SK-N-SH (cell line): ENCODE data around the gene SKI.

Experiments used
- CTCF ChIP-seq: fragments of 200-600 bp; sonication (generic); IDR thresholded peaks from 2 replicates; pipeline ENCODE4 v1.6.1; 2017; ENCODE audit warnings: antibody characterized with exemption, mild to moderate bottlenecking, moderate library complexity
- EZH2phosphoT487 ChIP-seq: fragments of 200-600 bp; sonication (generic); IDR thresholded peaks from 2 replicates; pipeline ENCODE4 v1.6.1; 2017; ENCODE audit warnings: low read depth, mixed run types, mild to moderate bottlenecking, antibody characterized with exemption, moderate library complexity, borderline replicate concordance
- FOXJ3 ChIP-seq: sonication (generic); formaldehyde crosslinking; IDR thresholded peaks from 2 replicates; pipeline ENCODE4 v1.5.1; 2020; ENCODE audit warnings: mild to moderate bottlenecking, missing genetic modification reagents
- MAX ChIP-seq: IDR thresholded peaks from 2 replicates; pipeline ENCODE4 v1.4.0; 2012; ENCODE audit warnings: low read depth
- NFIC ChIP-seq: IDR thresholded peaks from 2 replicates; pipeline ENCODE4 v1.4.0; 2012; ENCODE audit warnings: borderline replicate concordance
- POLR2AphosphoS5 ChIP-seq: IDR thresholded peaks from 2 replicates; pipeline ENCODE4 v1.6.1; 2012; ENCODE audit warnings: low read depth, low read length
- RAD21 ChIP-seq: IDR thresholded peaks from 2 replicates; pipeline ENCODE4 v1.6.1; 2012; ENCODE audit warnings: mild to moderate bottlenecking, low read length
- RXRA ChIP-seq: IDR thresholded peaks from 2 replicates; pipeline ENCODE4 v1.4.0; 2012; ENCODE audit warnings: low read depth, mild to moderate bottlenecking, borderline replicate concordance
- SMC3 ChIP-seq: IDR thresholded peaks from 2 replicates; pipeline ENCODE4 v1.6.1; 2012; ENCODE audit warnings: low read depth, low read length, improper control_type of control experiment

GRCh38 chr1:2256435-2257244 lies 28.5 kb downstream of the SKI start:
- TF ChIP-seq MAX = no peak
- no peak for TF ChIP-seq CTCF
- TF ChIP-seq SMC3 = no peak
- no peak for TF ChIP-seq RAD21
- TF ChIP-seq EZH2phosphoT487 = no peak
- no peak for TF ChIP-seq RXRA
- TF ChIP-seq FOXJ3 (CRISPR knock-in tag) = no peak
- no peak for TF ChIP-seq POLR2AphosphoS5
- no peak for TF ChIP-seq NFIC
